BJ (cell line): ENCODE data around the gene CFAP46. TPM values are rescaled to one million over a fixed set of nuclear protein-coding genes. Genes with fewer than 3 reads are reported as not detected.
"Not testable (repeated sequence)": the region's sequence is repeated elsewhere in the genome, so short reads cannot be mapped to it uniquely, and the experiment has no call there.

Experiments used
- CTCF ChIA-PET: fragments of 350-600 bp; formaldehyde crosslinking; extraction: SDS; loops from one replicate; lab custom pipeline; 2021; ENCODE audit warnings: antibody characterized with exemption, inconsistent platforms; lab: Yijun Ruan, JAX
- POLR2A ChIA-PET: fragments of 300-600 bp; sonication (Branson Sonifier 250); formaldehyde crosslinking; extraction: SDS; loops from one replicate; lab custom pipeline; 2021; ENCODE audit warnings: antibody characterized with exemption; lab: Charles Lee
- DNase-seq: peaks from one replicate; pipeline ENCODE4 v3.0.0-alpha.2; 2011; ENCODE audit warnings: low read depth
- H3K27me3 ChIP-seq: 2 replicates; pipeline ENCODE4 v1.6.0; 2011; ENCODE audit warnings: low read length; ENCODE audit not compliant: control insufficient read depth, insufficient read depth
- H3K36me3 ChIP-seq: 2 replicates; pipeline ENCODE4 v1.5.1; 2011; ENCODE audit warnings: low read length; ENCODE audit not compliant: control insufficient read depth, insufficient read depth
- H3K4me3 ChIP-seq: 2 replicates; pipeline ENCODE4 v1.5.1; 2011; ENCODE audit warnings: low read depth, mild to moderate bottlenecking, control low read depth, low read length
- CTCF ChIP-seq: IDR thresholded peaks from 2 replicates; pipeline ENCODE4 v1.5.1; 2011; ENCODE audit warnings: low read depth, mild to moderate bottlenecking, control low read depth, inconsistent platforms, low read length, moderate library complexity; ENCODE audit not compliant: insufficient read depth
- polyA plus RNA-seq: library from polyadenylated mRNA; depleted of rRNA; stranded (reverse); fragments of >200 nt; gene quantifications from 2 replicates; pipeline ENCODE4 v1.2.3, GENCODE V29; 2011

CFAP46 gene
- polyA plus RNA-seq, 1 experiment: 1.8 TPM

- ChIA-PET POLR2A (no interaction called here), CTCF (interaction anchor here (1.3 kb wide), 1 partner anchor 21 kb away, joined by 3 read pairs; no protein-coding TSS in a partner anchor)
- Histone ChIP-seq H3K27me3 (no peaks in the 10 kb centered on the region), H3K36me3 (no peaks in the 10 kb centered on the region), H3K4me3 (no peak overlapping the region)
- no peak for TF ChIP-seq CTCF
- no peak for DNase-seq
These were observed 16.3 kb downstream of the CFAP46 start for GRCh38 chr10:132926070-132926469.

GRCh38 chr10:132925614-132926013 is 16.8 kb downstream of the CFAP46 start:
- DNase-seq: no peak
- no peak overlapping the region for H3K4me3 ChIP-seq
- TF ChIP-seq CTCF: no peak
- H3K27me3 ChIP-seq: no peaks in the 10 kb centered on the region
- no peaks in the 10 kb centered on the region for H3K36me3 ChIP-seq
- ChIA-PET POLR2A (no interaction called here), CTCF (no interaction called here)

GRCh38 chr10:132925071-132925561 is 17.3 kb downstream of the CFAP46 start:
- ChIA-PET CTCF (no interaction called here), POLR2A (no interaction called here)
- Histone ChIP-seq H3K4me3 (no peak overlapping the region), H3K36me3 (no peaks in the 10 kb centered on the region), H3K27me3 (no peaks in the 10 kb centered on the region)
- no peak for DNase-seq
- no peak for TF ChIP-seq CTCF

GRCh38 chr10:132924046-132924952 is 18.1 kb downstream of the CFAP46 start:
- POLR2A ChIA-PET: no interaction called here

GRCh38 chr10:132923384-132923783 is 19.0 kb downstream of the CFAP46 start:
- POLR2A ChIA-PET: not testable (repeated sequence)
- CTCF ChIA-PET: interaction anchor here (0.6 kb wide), 1 partner anchor 111 kb away, joined by 3 read pairs; no protein-coding TSS in a partner anchor

More at GRCh38 chr10:132924046-132924952, 18.1 kb downstream of the CFAP46 start:
- H3K4me3 ChIP-seq: no peak overlapping the region
- CTCF ChIA-PET: interaction anchor here (0.6 kb wide), 1 partner anchor 112 kb away, joined by 3 read pairs; no protein-coding TSS in a partner anchor
- DNase-seq: no peak
- no peaks in the 10 kb centered on the region for H3K27me3 ChIP-seq
- no peaks in the 10 kb centered on the region for H3K36me3 ChIP-seq
- TF ChIP-seq CTCF: no peak

More at GRCh38 chr10:132923384-132923783, 19.0 kb downstream of the CFAP46 start:
- H3K36me3 ChIP-seq, DNase-seq, H3K4me3 ChIP-seq, H3K27me3 ChIP-seq: not testable (repeated sequence)
